ENCODE results near the gene MRPL54. TPM values are rescaled to one million over a fixed set of nuclear protein-coding genes. Genes with fewer than 3 reads are reported as not detected.

Gene MRPL54
- total RNA-seq, 1 donor from 2014 or later: 59.4 TPM

GRCh38 chr19:3785938-3786824 lies 23.7 kb downstream of the MRPL54 start, which contains the start of gene MATK:
TSS of gene MATK (minus strand) at chr19:3786381. CDS start at chr19:3785135, 1,246 bp downstream.
- peaks cover 14% of the 10 kb centered on the region for H3K9me3 ChIP-seq
- peak within 1 kb of the TSS; percentile 59 for H3K4me3 ChIP-seq
- no peak for TF ChIP-seq CTCF (IDR thresholded peaks at IDR 0.05)
- ATAC-seq: peak; percentile 4 to 8
- no peaks in the 10 kb centered on the region for H3K36me3 ChIP-seq
- peak within 1 kb of the TSS; percentile 36 for H3K27ac ChIP-seq
- H3K4me1 ChIP-seq: peaks cover 5% of the 10 kb centered on the region
- intact Hi-C loops (cut with DNase I): no loop called here
- H3K27me3 ChIP-seq (ENCODE audit: low read depth): peaks cover 13% of the 10 kb centered on the region
- no peak for DNase-seq

GRCh38 chr19:3788996-3789778 lies 26.7 kb downstream of the MRPL54 start:
- H3K27me3 ChIP-seq (ENCODE audit: low read depth): peaks cover 13% of the 10 kb centered on the region
- no peaks in the 10 kb centered on the region for H3K36me3 ChIP-seq
- no peaks in the 10 kb centered on the region for H3K9me3 ChIP-seq
- no peak for TF ChIP-seq CTCF (IDR thresholded peaks at IDR 0.05)
- no peak for DNase-seq
- intact Hi-C loops (cut with DNase I): no loop called here
- H3K4me3 ChIP-seq: no peak overlapping the region
- no peak for ATAC-seq
- H3K4me1 ChIP-seq: peaks cover 5% of the 10 kb centered on the region
- H3K27ac ChIP-seq: no peak overlapping the region

GRCh38 chr19:3790209-3790734 lies 27.8 kb downstream of the MRPL54 start:
- no peaks in the 10 kb centered on the region for H3K36me3 ChIP-seq
- DNase-seq (no peak), ATAC-seq (no peak)
- no peaks in the 10 kb centered on the region for H3K9me3 ChIP-seq
- no peak for TF ChIP-seq CTCF (IDR thresholded peaks at IDR 0.05)
- intact Hi-C loops (cut with DNase I): no loop called here
- no peak overlapping the region for H3K4me3 ChIP-seq
- peaks cover 6% of the 10 kb centered on the region for H3K27me3 ChIP-seq (ENCODE audit: low read depth)
- H3K4me1 ChIP-seq: peaks cover 5% of the 10 kb centered on the region
- no peak overlapping the region for H3K27ac ChIP-seq

- ATAC-seq: no peak
- Histone ChIP-seq H3K36me3 (no peaks in the 10 kb centered on the region), H3K27me3 (ENCODE audit: low read depth) (peaks cover 1% of the 10 kb centered on the region), H3K4me3 (no peak overlapping the region), H3K27ac (no peak overlapping the region), H3K4me1 (peaks cover 5% of the 10 kb centered on the region), H3K9me3 (no peaks in the 10 kb centered on the region)
- TF ChIP-seq CTCF (IDR thresholded peaks at IDR 0.05): no peak
- intact Hi-C loops (cut with DNase I): no loop called here
- no peak for DNase-seq
These were observed 28.5 kb downstream of the MRPL54 start for GRCh38 chr19:3790941-3791340.

GRCh38 chr19:3792114-3792513 lies 29.6 kb downstream of the MRPL54 start:
- no peak for DNase-seq
- TF ChIP-seq CTCF (IDR thresholded peaks at IDR 0.05): no peak
- intact Hi-C loops (cut with DNase I): no loop called here
- H3K4me3 ChIP-seq: no peak overlapping the region
- no peak for ATAC-seq
- H3K27me3 ChIP-seq (ENCODE audit: low read depth): no peaks in the 10 kb centered on the region
- no peaks in the 10 kb centered on the region for H3K4me1 ChIP-seq
- H3K36me3 ChIP-seq: no peaks in the 10 kb centered on the region
- H3K27ac ChIP-seq: no peak overlapping the region
- peaks cover 8% of the 10 kb centered on the region for H3K9me3 ChIP-seq

All from lower lobe of right lung (tissue), 2 donors.